IMR-90 (cell line): Measurements from ENCODE around the gene TTC39B. TPM values are rescaled to one million over a fixed set of nuclear protein-coding genes. Genes with fewer than 3 reads are reported as not detected.

ENCODE experiments used
- ATAC-seq: fragments of 200-7000 bp; cut with Tn5 transposase; 2 replicates; pipeline ENCODE4 v1.9.1; 2020; ENCODE audit warnings: low read depth, mild to moderate bottlenecking, moderate library complexity
- BruUV-seq: library from RNA; stranded (reverse); fragments of 400-500 nt; replicated peaks from 2 replicates; lab custom pipeline; 2021; lab: Mats Ljungman, UMichigan
- CTCF ChIA-PET: fragments of 300-600 bp; formaldehyde crosslinking; extraction: SDS; loops from one replicate; lab custom pipeline; 2021; ENCODE audit warnings: antibody characterized with exemption; lab: Yijun Ruan, JAX
- POLR2A ChIA-PET: fragments of 300-600 bp; sonication (Branson Sonifier 250); formaldehyde crosslinking; loops from one replicate; lab custom pipeline; 2022; ENCODE audit warnings: antibody characterized with exemption; ENCODE audit not compliant: unreplicated experiment; lab: Charles Lee
- DNase-seq: peaks from one replicate; pipeline ENCODE4 v3.0.0; 2013
- H2AFZ ChIP-seq: replicated peaks from 2 replicates; pipeline ENCODE3; 2013; ENCODE audit warnings: low read length, mild to moderate bottlenecking; ENCODE audit not compliant: poor library complexity
- H2AK5ac ChIP-seq: 2 replicates; pipeline ENCODE4 v1.6.1; 2013; ENCODE audit warnings: low read depth, low read length, inconsistent platforms
- H2AK9ac ChIP-seq: replicated peaks from 2 replicates; pipeline ENCODE3; 2013; ENCODE audit warnings: mild to moderate bottlenecking, low read depth, low read length, moderate library complexity; ENCODE audit not compliant: poor library complexity
- H2BK120ac ChIP-seq: 2 replicates; pipeline ENCODE4 v1.6.1; 2013; ENCODE audit warnings: low read depth, low read length, inconsistent platforms
- H2BK15ac ChIP-seq: 3 replicates; pipeline ENCODE4 v1.6.1; 2013; ENCODE audit warnings: low read depth, low read length, inconsistent platforms
- H2BK20ac ChIP-seq: 2 replicates; pipeline ENCODE4 v1.6.1; 2013; ENCODE audit warnings: low read depth, mild to moderate bottlenecking, inconsistent platforms, low read length, moderate library complexity
- H2BK5ac ChIP-seq: 2 replicates; pipeline ENCODE4 v1.6.1; 2013; ENCODE audit warnings: mild to moderate bottlenecking, low read depth, low read length, inconsistent platforms; ENCODE audit not compliant: poor library complexity, severe bottlenecking
- H3K14ac ChIP-seq: replicated peaks from 2 replicates; pipeline ENCODE4 v1.6.1; 2013; ENCODE audit warnings: low read depth, low read length, inconsistent platforms
- H3K18ac ChIP-seq: 2 replicates; pipeline ENCODE4 v1.6.1; 2013; ENCODE audit warnings: low read depth, low read length, control low read depth
- H3K23ac ChIP-seq: 2 replicates; pipeline ENCODE4 v1.6.1; 2013; ENCODE audit warnings: low read depth, low read length, inconsistent platforms
- H3K27ac ChIP-seq: 2 replicates; pipeline ENCODE4 v1.5.1; 2013; ENCODE audit warnings: mild to moderate bottlenecking, control low read depth, low read length; ENCODE audit not compliant: insufficient read depth
- H3K27me3 ChIP-seq: 2 replicates; pipeline ENCODE4 v1.6.1; 2013; ENCODE audit warnings: low read length; ENCODE audit not compliant: control insufficient read depth, insufficient read depth
- H3K36me3 ChIP-seq: 2 replicates; pipeline ENCODE4 v1.6.1; 2013; ENCODE audit warnings: low read length, mixed read lengths; ENCODE audit not compliant: control insufficient read depth, insufficient read depth
- H3K4ac ChIP-seq: 2 replicates; pipeline ENCODE4 v1.6.1; 2013; ENCODE audit warnings: low read depth, low read length, inconsistent platforms
- H3K4me1 ChIP-seq: 2 replicates; pipeline ENCODE4 v1.6.1; 2013; ENCODE audit warnings: low read length, mixed read lengths; ENCODE audit not compliant: control insufficient read depth, insufficient read depth
- H3K4me2 ChIP-seq: 2 replicates; pipeline ENCODE4 v1.6.1; 2013; ENCODE audit warnings: low read depth, mild to moderate bottlenecking, control low read depth, low read length, moderate library complexity
- H3K4me3 ChIP-seq: 2 replicates; pipeline ENCODE4 v1.5.1; 2013; ENCODE audit warnings: low read depth, mild to moderate bottlenecking, control low read depth, low read length, moderate library complexity; ENCODE audit not compliant: insufficient read depth
- H3K56ac ChIP-seq: 2 replicates; pipeline ENCODE4 v1.6.1; 2013; ENCODE audit warnings: low read length, inconsistent platforms; ENCODE audit not compliant: insufficient read depth; ENCODE audit errors: extremely low read depth
- H3K79me1 ChIP-seq, 2 experiments: 2 replicates each; pipeline ENCODE4 v1.6.1; 2013; ENCODE audit warnings: low read length in 2 of 2, inconsistent platforms in 1 of 2, low read depth in 1 of 2
- H3K9ac ChIP-seq: 2 replicates; pipeline ENCODE4 v1.6.1; 2013; ENCODE audit warnings: low read depth, low read length, control low read depth
- H3K9me1 ChIP-seq: 2 replicates; pipeline ENCODE4 v1.6.1; 2013; ENCODE audit warnings: low read length, inconsistent platforms; ENCODE audit not compliant: insufficient read depth
- H3K9me3 ChIP-seq: 2 replicates; pipeline ENCODE4 v1.6.1; 2013; ENCODE audit warnings: low read length; ENCODE audit not compliant: control insufficient read depth, insufficient read depth
- H4K20me1 ChIP-seq: 2 replicates; pipeline ENCODE4 v1.6.1; 2013; ENCODE audit warnings: low read length, inconsistent platforms; ENCODE audit not compliant: insufficient read depth
- H4K5ac ChIP-seq: 2 replicates; pipeline ENCODE4 v1.6.1; 2013; ENCODE audit warnings: mild to moderate bottlenecking, low read depth, low read length, control low read depth
- H4K8ac ChIP-seq, 2 experiments: 2 replicates each; pipeline ENCODE4 v1.6.1; 2013; ENCODE audit warnings: low read depth in 2 of 2, low read length in 2 of 2, control low read depth in 1 of 2, inconsistent platforms in 1 of 2
- H4K91ac ChIP-seq: 2 replicates; pipeline ENCODE4 v1.6.1; 2013; ENCODE audit warnings: low read depth, low read length, inconsistent platforms; ENCODE audit not compliant: insufficient read depth
- RAD21 ChIP-seq: IDR thresholded peaks from 2 replicates; pipeline ENCODE4 v1.6.1; 2012; ENCODE audit warnings: low read length, improper control_type of control experiment
- WGBS, 2 experiments: methylation state at CpG; one replicate each; pipeline versions ENCODE4 v1.1.5 to v1.1.7; 2013; ENCODE audit warnings: missing lambda C conversion rate in 2 of 2; ENCODE audit not compliant: insufficient read length in 1 of 2; ENCODE audit errors: extremely low coverage in 2 of 2; 5-methylcytosine and 5-hydroxymethylcytosine counted together
- dilution Hi-C: fragments of 300-500 bp; cut with HindIII; formaldehyde crosslinking; loops from one replicate; pipeline ENCODE4 v1.14.3; 2018; ENCODE audit warnings: low sequenced_read_pairs; ENCODE audit not compliant: unreplicated experiment
- in situ Hi-C: fragments of 300-500 bp; cut with MboI; formaldehyde crosslinking; loops from 3 replicates; pipeline ENCODE4 v1.14.3; 2019; ENCODE audit warnings: low sequenced_read_pairs, inconsistent platforms, mixed read lengths
- intact Hi-C: fragments of 100-400 bp; cut with micrococcal nuclease; formaldehyde crosslinking; loops from 2 replicates; pipeline ENCODE4 v1.10.0; 2022
- polyA plus RNA-seq, 3 experiments: library from polyadenylated mRNA; depleted of rRNA; stranded (reverse); fragments of >200 nt; gene quantifications; 2 replicates each; pipeline ENCODE4 v1.2.3, GENCODE V29; 2012; ENCODE audit warnings: low replicate concordance in 1 of 3
- total RNA-seq: library from RNA; depleted of rRNA; stranded (reverse); fragments of >200 nt; gene quantifications from 2 replicates; pipeline ENCODE4 v1.2.3, GENCODE V29; 2012

TTC39B gene
- total and polyA plus RNA-seq, 2 of the 4 experiments (the other 2 are of a cell fraction): 2.5 to 12.2 TPM

DNA sequence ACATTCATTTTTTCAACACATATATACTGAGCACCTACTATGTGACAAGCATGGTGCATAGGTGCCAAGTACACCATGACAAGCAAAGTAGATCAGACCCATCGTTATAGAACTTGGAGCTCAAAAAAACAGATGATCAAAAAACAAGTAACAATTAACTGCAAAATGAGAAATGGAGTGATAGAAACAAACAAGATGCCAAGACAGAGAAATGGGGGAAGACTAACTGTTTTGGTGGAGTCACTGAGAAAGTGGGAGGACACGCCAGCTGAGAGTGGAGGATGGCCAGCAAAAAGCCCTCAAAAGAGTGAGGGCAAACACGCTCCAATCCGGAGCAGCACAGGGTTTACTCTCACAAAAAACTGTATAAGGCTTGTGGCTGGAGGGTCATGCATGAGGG, 50.6 kb downstream of the TTC39B start:
- no peaks in the 10 kb centered on the region for H3K9me3 ChIP-seq
- peak overlapping the region; percentile 50 for H3K23ac ChIP-seq
- no peak for TF ChIP-seq RAD21
- no peak overlapping the region for H2BK120ac ChIP-seq
- peaks cover 3% of the 10 kb centered on the region for H3K36me3 ChIP-seq
- H2AFZ ChIP-seq: no peak overlapping the region
- no peak overlapping the region for H4K5ac ChIP-seq
- H2BK5ac ChIP-seq: no peak overlapping the region
- dilution Hi-C loops: no loop called here
- H3K18ac ChIP-seq: no peak overlapping the region
- no peak overlapping the region for H3K56ac ChIP-seq
- 0 out of 2 replicates have a peak, but pooled peaks cover 2% of the 10 kb centered on the region for H3K9me1 ChIP-seq
- no peak overlapping the region for H2AK5ac ChIP-seq
- H3K4me2 ChIP-seq: no peak overlapping the region
- no peak overlapping the region for H3K4me3 ChIP-seq
- peaks cover 5% of the 10 kb centered on the region for H3K4me1 ChIP-seq
- H3K4ac ChIP-seq: no peak overlapping the region
- no peak overlapping the region for H2AK9ac ChIP-seq
- ChIA-PET CTCF (no interaction called here), POLR2A (no interaction called here)
- H4K8ac ChIP-seq: peak overlapping the region in 1 of 2 experiments; percentile 24; a peak in 1 of 4 replicates
- ATAC-seq: peak; percentile 56
- H2BK15ac ChIP-seq: no peak overlapping the region; the same call in 2 of the 3 replicates
- no peak overlapping the region for H4K91ac ChIP-seq
- no TSS peak for BruUV-seq
- H3K27me3 ChIP-seq: no peaks in the 10 kb centered on the region
- WGBS, 2 experiments: 82% methylated on average over 2 of the region's 4 CpGs; no CpG with 5 or more reads in 1 of the 2 experiments
- no peak overlapping the region for H2BK20ac ChIP-seq
- H3K14ac ChIP-seq: no peak overlapping the region
- DNase-seq: no peak
- in situ Hi-C loops: no loop called here
- H3K27ac ChIP-seq: no peak overlapping the region
- no peak overlapping the region for H3K9ac ChIP-seq
- peaks cover 0 to 15% of the 10 kb centered on the region in 2 experiments; a peak in 3 of 4 replicates for H3K79me1 ChIP-seq
- H4K20me1 ChIP-seq: no peaks in the 10 kb centered on the region
- intact Hi-C loops: no loop called here
